Body of pancreas (tissue), 4 donors: Measurements from ENCODE around the gene VPS4B.

Experiments used
- CTCF ChIP-seq, 7 experiments: fragments of 450-650 bp in 4 of 7; fragments of 200-600 bp in 3 of 7; sonication (generic) in 3 of 7; IDR thresholded peaks; one replicate each; pipeline ENCODE4 v1.5.1; 2016 to 2019; ENCODE audit warnings: antibody characterized with exemption in 7 of 7
- POLR2A ChIP-seq, 3 donors: fragments of 450-650 bp; IDR thresholded peaks; one replicate each; pipeline ENCODE4 v1.6.1; 2016; ENCODE audit warnings: antibody characterized with exemption in 3 of 3, mild to moderate bottlenecking in 2 of 3

DNA sequence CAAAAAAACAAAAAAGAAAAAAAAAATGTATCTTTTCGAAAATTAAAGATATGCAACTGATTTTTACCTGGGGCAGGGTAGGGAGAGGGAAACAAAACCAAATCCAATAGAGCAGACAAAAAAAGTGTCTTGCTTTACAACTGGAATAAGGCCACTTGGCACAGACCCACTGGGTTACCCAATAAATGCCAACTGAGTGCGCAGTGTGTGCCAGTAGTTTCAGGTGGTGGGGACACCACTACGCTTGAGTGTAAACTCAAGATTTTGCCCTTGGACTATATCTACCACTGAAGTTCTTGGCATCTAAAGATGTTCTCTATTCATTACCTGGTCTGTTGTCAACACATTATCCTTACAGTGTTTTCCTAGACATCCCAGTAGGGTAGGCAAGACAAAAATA is 16.3 kb downstream of the VPS4B start:
- TF ChIP-seq CTCF (IDR thresholded peaks at IDR 0.05) (no peak), POLR2A (IDR thresholded peaks at IDR 0.05) (no peak)
